ENCODE results near the gene GOLPH3.
A peak's percentile ranks its signal among the peaks of the same experiment; 100 is the strongest.
"Not testable (repeated sequence)": the region's sequence is repeated elsewhere in the genome, so short reads cannot be mapped to it uniquely, and the experiment has no call there.

The GOLPH3 gene

GRCh38 chr5:32174011-32174870 is at the start of gene GOLPH3:
Gene GOLPH3 (minus strand): TSS chr5:32174319. CDS start chr5:32174034, 285 bp downstream.
- peak within 1 kb of the TSS; percentile 75 for H3K4me3 ChIP-seq (ENCODE audit: low read depth, low read length)
- peak; percentile 47 for DNase-seq (ENCODE audit: low read depth)

GRCh38 chr5:32222723-32223470 is 48.8 kb upstream of the GOLPH3 start:
- no peak overlapping the region for H3K4me3 ChIP-seq (ENCODE audit: low read depth, low read length)
- no peak for DNase-seq (ENCODE audit: low read depth)

- no peak for DNase-seq (ENCODE audit: low read depth)
Measured at GRCh38 chr5:32217886-32218396, 43.8 kb upstream of the GOLPH3 start.

GRCh38 chr5:32214344-32214743 is 40.2 kb upstream of the GOLPH3 start:
- not testable (repeated sequence) for H3K4me3 ChIP-seq (ENCODE audit: low read depth, low read length); DNase-seq (ENCODE audit: low read depth)

More at GRCh38 chr5:32217886-32218396, 43.8 kb upstream of the GOLPH3 start:
- no peak overlapping the region for H3K4me3 ChIP-seq (ENCODE audit: low read depth, low read length)

GRCh38 chr5:32210151-32210550 is 36.0 kb upstream of the GOLPH3 start:
- DNase-seq (ENCODE audit: low read depth): no peak

GRCh38 chr5:32208837-32209236 is 34.7 kb upstream of the GOLPH3 start:
- not testable (repeated sequence) for H3K4me3 ChIP-seq (ENCODE audit: low read depth, low read length); DNase-seq (ENCODE audit: low read depth)

More at GRCh38 chr5:32210151-32210550, 36.0 kb upstream of the GOLPH3 start:
- no peak overlapping the region for H3K4me3 ChIP-seq (ENCODE audit: low read depth, low read length)

GRCh38 chr5:32207355-32207634 is 33.2 kb upstream of the GOLPH3 start:
- no peak for DNase-seq (ENCODE audit: low read depth)
- no peak overlapping the region for H3K4me3 ChIP-seq (ENCODE audit: low read depth, low read length)

- no peak overlapping the region for H3K4me3 ChIP-seq (ENCODE audit: low read depth, low read length)
- no peak for DNase-seq (ENCODE audit: low read depth)
Measured at GRCh38 chr5:32206509-32207354, 32.6 kb upstream of the GOLPH3 start.

- no peak overlapping the region for H3K4me3 ChIP-seq (ENCODE audit: low read depth, low read length)
- DNase-seq (ENCODE audit: low read depth): no peak
Measured at GRCh38 chr5:32206053-32206452, 31.9 kb upstream of the GOLPH3 start.

- DNase-seq (ENCODE audit: low read depth): peak; percentile 27
Measured at GRCh38 chr5:32202394-32202793, 28.3 kb upstream of the GOLPH3 start.

GRCh38 chr5:32201122-32201753 is 27.1 kb upstream of the GOLPH3 start:
- no peak overlapping the region for H3K4me3 ChIP-seq (ENCODE audit: low read depth, low read length)
- no peak for DNase-seq (ENCODE audit: low read depth)

More at GRCh38 chr5:32202394-32202793, 28.3 kb upstream of the GOLPH3 start:
- H3K4me3 ChIP-seq (ENCODE audit: low read depth, low read length): no peak overlapping the region

GRCh38 chr5:32197032-32197431 is 22.9 kb upstream of the GOLPH3 start:
- no peak for DNase-seq (ENCODE audit: low read depth)
- no peak overlapping the region for H3K4me3 ChIP-seq (ENCODE audit: low read depth, low read length)

- no peak overlapping the region for H3K4me3 ChIP-seq (ENCODE audit: low read depth, low read length)
- no peak for DNase-seq (ENCODE audit: low read depth)
Measured at GRCh38 chr5:32195265-32195664, 21.1 kb upstream of the GOLPH3 start.

- no peak overlapping the region for H3K4me3 ChIP-seq (ENCODE audit: low read depth, low read length)
- peak; percentile 89 for DNase-seq (ENCODE audit: low read depth)
Measured at GRCh38 chr5:32193591-32193990, 19.5 kb upstream of the GOLPH3 start.

- H3K4me3 ChIP-seq (ENCODE audit: low read depth, low read length): no peak overlapping the region
- peak; percentile 38 for DNase-seq (ENCODE audit: low read depth)
Measured at GRCh38 chr5:32190095-32190494, 16.0 kb upstream of the GOLPH3 start.

- no peak for DNase-seq (ENCODE audit: low read depth)
Measured at GRCh38 chr5:32187675-32188074, 13.6 kb upstream of the GOLPH3 start.

GRCh38 chr5:32182463-32183063 is 8.4 kb upstream of the GOLPH3 start:
- DNase-seq (ENCODE audit: low read depth): no peak
- H3K4me3 ChIP-seq (ENCODE audit: low read depth, low read length): no peak overlapping the region

More at GRCh38 chr5:32187675-32188074, 13.6 kb upstream of the GOLPH3 start:
- no peak overlapping the region for H3K4me3 ChIP-seq (ENCODE audit: low read depth, low read length)

GRCh38 chr5:32173267-32174010 is 680 bp downstream of the GOLPH3 start:
- H3K4me3 ChIP-seq (ENCODE audit: low read depth, low read length): peak overlapping the region; percentile 75
- DNase-seq (ENCODE audit: low read depth): no peak
